Measurements from ENCODE around the gene C1QTNF8. TPM values are rescaled to one million over a fixed set of nuclear protein-coding genes. Genes with fewer than 3 reads are reported as not detected.

The C1QTNF8 gene
- total RNA-seq, 4 donors from 2014 or later = not detected

DNA sequence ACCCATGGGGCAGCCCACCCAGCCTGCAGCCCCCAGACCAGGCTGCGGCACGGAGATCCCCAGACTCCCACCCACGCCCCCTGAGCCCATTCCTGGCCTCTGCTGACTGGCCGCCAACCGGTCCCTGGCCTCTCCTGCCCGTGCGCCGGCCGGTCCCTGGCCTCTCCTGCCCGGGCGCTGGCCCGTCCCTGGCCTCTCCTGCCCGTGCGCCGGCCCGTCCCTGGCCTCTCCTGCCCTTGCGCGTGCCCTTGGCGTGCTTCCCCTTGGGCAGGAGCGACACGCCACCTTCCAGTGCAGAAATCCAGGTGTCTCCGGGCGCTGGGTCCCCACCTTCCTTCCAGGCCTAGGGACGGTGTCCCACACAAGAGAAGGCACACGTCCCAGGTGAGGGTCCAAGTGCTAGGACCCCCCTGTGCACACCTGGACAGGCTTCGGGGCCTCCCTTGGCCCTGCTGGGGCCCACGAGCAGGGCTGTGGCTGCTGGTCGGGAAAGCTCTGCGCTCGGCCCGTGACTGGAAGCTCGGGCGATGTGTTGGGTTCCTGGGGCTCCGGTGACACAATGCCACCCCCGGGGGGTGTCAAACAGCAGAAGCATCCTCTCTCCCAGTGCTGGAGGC is 35.4 kb upstream of the C1QTNF8 start:
- intact Hi-C loops (cut with DNase I; ENCODE audit: low total_unique reads) = no loop called here

DNA sequence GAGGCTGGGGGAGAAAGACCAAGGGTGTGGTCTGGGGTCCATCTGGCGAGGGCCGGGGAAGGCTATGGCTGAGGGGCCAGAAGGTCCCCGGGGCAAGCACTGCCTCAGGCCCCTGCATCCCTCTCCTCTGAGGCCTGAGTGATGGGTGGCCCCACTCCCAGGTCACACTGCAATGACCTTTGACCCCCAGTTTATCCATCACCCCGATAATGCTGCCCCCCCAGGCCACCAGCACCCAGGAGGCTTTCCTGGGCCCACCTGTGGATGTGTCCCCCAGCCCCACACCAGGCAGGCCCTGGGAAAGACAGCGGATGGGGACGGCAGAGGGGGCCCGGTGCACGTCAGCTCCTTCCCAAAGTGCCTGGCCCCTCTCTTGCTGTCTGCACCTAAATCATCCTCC is 34.3 kb upstream of the C1QTNF8 start:
- Histone ChIP-seq H3K27ac (no peak overlapping the region), H3K36me3 (no peaks in the 10 kb centered on the region), H3K4me3 (no peak overlapping the region), H3K27me3 (no peaks in the 10 kb centered on the region), H3K9me3 (no peaks in the 10 kb centered on the region), H3K4me1 (peaks cover 0 to 3% of the 10 kb centered on the region in 2 donors)
- no peak for DNase-seq
- TF ChIP-seq POLR2A (IDR thresholded peaks at IDR 0.05) = no peak
- TF ChIP-seq, protein P1, sequence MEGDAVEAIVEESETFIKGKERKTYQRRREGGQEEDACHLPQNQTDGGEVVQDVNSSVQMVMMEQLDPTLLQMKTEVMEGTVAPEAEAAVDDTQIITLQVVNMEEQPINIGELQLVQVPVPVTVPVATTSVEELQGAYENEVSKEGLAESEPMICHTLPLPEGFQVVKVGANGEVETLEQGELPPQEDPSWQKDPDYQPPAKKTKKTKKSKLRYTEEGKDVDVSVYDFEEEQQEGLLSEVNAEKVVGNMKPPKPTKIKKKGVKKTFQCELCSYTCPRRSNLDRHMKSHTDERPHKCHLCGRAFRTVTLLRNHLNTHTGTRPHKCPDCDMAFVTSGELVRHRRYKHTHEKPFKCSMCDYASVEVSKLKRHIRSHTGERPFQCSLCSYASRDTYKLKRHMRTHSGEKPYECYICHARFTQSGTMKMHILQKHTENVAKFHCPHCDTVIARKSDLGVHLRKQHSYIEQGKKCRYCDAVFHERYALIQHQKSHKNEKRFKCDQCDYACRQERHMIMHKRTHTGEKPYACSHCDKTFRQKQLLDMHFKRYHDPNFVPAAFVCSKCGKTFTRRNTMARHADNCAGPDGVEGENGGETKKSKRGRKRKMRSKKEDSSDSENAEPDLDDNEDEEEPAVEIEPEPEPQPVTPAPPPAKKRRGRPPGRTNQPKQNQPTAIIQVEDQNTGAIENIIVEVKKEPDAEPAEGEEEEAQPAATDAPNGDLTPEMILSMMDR (IDR thresholded peaks at IDR 0.05) = no peak
- intact Hi-C loops (cut with DNase I; ENCODE audit: low total_unique reads) = no loop called here

More for the DNA sequence above, 35.4 kb upstream of the C1QTNF8 start:
- no peaks in the 10 kb centered on the region for H3K36me3 ChIP-seq
- H3K4me1 ChIP-seq = no peaks in the 10 kb centered on the region
- no peak overlapping the region for H3K4me3 ChIP-seq
- H3K27ac ChIP-seq = no peak overlapping the region
- TF ChIP-seq POLR2A (IDR thresholded peaks at IDR 0.05) = no peak
- H3K27me3 ChIP-seq = no peaks in the 10 kb centered on the region
- DNase-seq = no peak
- H3K9me3 ChIP-seq = no peaks in the 10 kb centered on the region

DNA sequence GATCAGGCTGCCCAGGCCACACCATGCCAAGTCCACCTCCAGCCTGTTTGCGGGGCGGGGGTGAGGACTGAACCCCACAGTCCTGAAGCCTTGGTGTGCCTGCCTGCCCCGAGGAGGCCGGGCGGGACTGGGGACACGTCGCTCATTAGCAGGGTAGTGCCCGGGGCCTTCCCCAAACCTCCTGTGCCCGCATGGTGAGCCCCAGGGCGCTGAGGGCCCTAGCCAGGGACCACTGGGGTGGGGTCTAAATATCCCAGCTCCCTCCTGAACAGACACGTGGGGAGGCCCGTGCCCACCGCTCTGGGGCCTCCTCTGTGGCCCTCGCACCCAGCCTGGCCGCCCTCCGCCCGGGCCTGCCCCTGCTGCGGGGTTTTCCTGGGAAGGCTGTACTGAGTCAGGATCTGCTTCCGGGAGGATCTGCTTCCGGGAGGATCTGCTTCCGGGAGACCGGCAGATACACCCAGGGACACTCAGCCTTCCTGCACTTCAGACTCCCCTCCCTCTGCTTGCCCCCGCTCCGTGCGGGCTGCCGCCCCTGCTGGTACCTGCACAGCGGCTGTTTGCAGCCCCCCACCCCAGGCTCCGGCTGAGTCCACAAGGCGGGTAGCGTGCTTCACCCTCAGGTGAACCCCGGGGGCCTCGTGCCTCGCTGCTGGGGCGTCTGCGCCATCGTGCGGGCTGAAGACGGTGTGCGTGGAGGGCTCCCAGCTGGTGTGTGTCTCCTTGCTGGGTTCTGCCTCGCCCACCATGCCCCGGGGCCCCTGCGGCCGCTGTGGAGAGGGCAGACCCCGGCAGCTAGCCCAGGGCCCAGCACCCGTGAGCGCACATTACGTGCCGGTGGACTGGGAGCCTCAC is 33.3 kb upstream of the C1QTNF8 start:
- H3K27ac ChIP-seq = no peak overlapping the region
- H3K27me3 ChIP-seq = no peaks in the 10 kb centered on the region
- DNase-seq = no peak
- peaks cover 0 to 4% of the 10 kb centered on the region in 2 donors for H3K4me1 ChIP-seq
- no peaks in the 10 kb centered on the region for H3K9me3 ChIP-seq
- H3K36me3 ChIP-seq = no peaks in the 10 kb centered on the region
- TF ChIP-seq, protein P1 (IDR thresholded peaks at IDR 0.05) = no peak
- no peak for TF ChIP-seq POLR2A (IDR thresholded peaks at IDR 0.05)
- intact Hi-C loops (cut with DNase I; ENCODE audit: low total_unique reads) = no loop called here
- H3K4me3 ChIP-seq = no peak overlapping the region

DNA sequence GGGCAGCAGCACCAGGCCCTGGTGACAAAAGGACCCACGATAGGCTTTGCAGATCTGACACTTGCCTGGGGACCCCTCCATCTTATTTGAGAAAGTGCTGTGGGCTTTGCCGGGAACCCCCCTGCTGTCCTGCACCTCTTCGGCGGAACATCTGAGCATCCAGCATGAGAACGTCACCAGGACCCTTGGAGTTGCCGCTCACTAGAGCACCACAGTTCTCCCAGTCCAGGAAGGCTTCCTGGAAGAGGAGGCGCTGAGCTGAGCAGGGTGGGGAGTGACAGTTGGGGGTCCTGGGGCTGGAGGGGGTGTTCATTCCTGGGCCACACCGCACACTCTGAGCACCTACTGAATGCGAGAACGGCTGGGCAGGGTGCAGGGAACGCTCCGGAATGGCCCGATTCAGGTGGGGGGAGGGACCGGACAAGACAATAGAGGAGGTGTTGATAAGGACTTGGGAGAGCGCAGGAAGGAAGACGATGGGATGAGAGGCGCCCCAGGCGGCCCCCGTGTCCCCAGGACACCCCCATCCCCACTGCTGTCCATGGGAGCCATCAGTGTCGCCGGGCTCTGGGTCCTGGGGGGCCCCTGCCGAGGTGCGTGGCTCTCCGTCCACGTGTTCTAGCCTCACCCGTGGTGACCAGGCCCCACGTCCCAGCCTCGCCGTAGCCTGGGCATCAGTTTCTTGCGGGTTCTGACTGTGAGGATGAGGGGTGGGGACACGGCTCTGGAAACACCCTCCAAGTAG is 32.1 kb upstream of the C1QTNF8 start:
- Histone ChIP-seq H3K4me1 (peaks cover 0 to 4% of the 10 kb centered on the region in 2 donors), H3K36me3 (no peaks in the 10 kb centered on the region), H3K9me3 (no peaks in the 10 kb centered on the region), H3K4me3 (no peak overlapping the region), H3K27ac (no peak overlapping the region), H3K27me3 (no peaks in the 10 kb centered on the region)
- no peak for TF ChIP-seq POLR2A (IDR thresholded peaks at IDR 0.05)
- intact Hi-C loops (cut with DNase I; ENCODE audit: low total_unique reads) = no loop called here
- no peak for DNase-seq

DNA sequence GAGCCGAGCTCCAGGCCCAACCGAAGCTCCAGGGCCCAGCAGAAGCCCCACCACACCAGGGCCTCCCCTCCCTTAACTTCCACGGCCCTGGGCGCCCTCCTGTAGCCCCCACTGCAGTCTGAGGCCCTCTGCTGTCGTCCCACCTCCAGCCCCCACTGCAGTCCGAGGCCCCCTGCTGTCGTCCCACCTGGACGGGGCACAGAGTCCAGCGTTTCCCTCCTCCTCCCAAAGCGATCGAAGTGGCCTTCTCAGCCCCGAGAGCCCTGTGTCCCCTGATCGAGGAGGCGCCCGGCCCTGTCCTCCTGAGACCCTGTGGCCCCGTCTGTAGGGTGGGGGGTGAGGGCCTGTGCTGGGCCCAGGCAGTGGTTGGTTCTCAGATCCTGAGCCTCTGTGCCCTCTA is 31.1 kb upstream of the C1QTNF8 start:
- Histone ChIP-seq H3K27ac (no peak overlapping the region), H3K27me3 (no peaks in the 10 kb centered on the region), H3K9me3 (no peaks in the 10 kb centered on the region), H3K4me1 (peaks cover 0 to 4% of the 10 kb centered on the region in 2 donors), H3K4me3 (no peak overlapping the region), H3K36me3 (no peaks in the 10 kb centered on the region)
- intact Hi-C loops (cut with DNase I; ENCODE audit: low total_unique reads) = no loop called here
- no peak for DNase-seq
- TF ChIP-seq POLR2A (IDR thresholded peaks at IDR 0.05) = no peak
- TF ChIP-seq, protein P1 (IDR thresholded peaks at IDR 0.05) = no peak
